ENCODE data around the gene SYT14. TPM values are rescaled to one million over a fixed set of nuclear protein-coding genes. Genes with fewer than 3 reads are reported as not detected.

SYT14 gene
- total RNA-seq, 1 experiment from 2014 or later = 12.0 TPM

DNA sequence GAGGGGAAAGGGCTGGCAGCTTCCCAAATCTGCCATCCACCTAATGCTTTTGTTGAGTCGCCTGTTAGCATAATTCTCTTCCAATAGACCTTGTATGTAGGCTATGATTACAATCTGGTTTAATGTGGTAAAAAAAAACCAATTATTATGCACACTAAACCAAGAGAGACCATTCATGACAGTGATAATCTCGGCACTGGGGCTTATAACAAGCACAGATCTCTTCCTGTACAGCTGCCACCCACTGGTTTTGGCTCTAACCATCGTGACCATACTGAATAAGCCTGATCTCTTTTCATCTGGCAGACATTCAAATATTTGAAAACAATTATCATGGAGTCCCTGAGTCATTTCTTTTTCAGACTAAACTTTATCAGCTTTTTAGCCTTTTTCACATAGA is 12.0 kb upstream of the SYT14 start:
- H3K4me1 Mint-ChIP-seq = peaks cover 17% of the 10 kb centered on the region
- no peak overlapping the region for H3K4me3 Mint-ChIP-seq
- DNase-seq (ENCODE audit: low spot score) = no peak
- H3K27me3 Mint-ChIP-seq (ENCODE audit: low read depth) = no peaks in the 10 kb centered on the region
- ChIA-PET POLR2A (no interaction called here), CTCF (interaction anchor here (0.5 to 1.6 kb wide), 3 partner anchors 26 to 1229 kb away, joined by 3 to 4 read pairs (median 4); no protein-coding TSS in a partner anchor)
- no peak overlapping the region for H3K27ac Mint-ChIP-seq
- peaks cover 3% of the 10 kb centered on the region for H3K9me3 Mint-ChIP-seq
- ATAC-seq = no peak
- 0 out of 2 replicates have a peak, but pooled peaks cover 3% of the 10 kb centered on the region for H3K36me3 Mint-ChIP-seq
- TF ChIP-seq, protein P1, sequence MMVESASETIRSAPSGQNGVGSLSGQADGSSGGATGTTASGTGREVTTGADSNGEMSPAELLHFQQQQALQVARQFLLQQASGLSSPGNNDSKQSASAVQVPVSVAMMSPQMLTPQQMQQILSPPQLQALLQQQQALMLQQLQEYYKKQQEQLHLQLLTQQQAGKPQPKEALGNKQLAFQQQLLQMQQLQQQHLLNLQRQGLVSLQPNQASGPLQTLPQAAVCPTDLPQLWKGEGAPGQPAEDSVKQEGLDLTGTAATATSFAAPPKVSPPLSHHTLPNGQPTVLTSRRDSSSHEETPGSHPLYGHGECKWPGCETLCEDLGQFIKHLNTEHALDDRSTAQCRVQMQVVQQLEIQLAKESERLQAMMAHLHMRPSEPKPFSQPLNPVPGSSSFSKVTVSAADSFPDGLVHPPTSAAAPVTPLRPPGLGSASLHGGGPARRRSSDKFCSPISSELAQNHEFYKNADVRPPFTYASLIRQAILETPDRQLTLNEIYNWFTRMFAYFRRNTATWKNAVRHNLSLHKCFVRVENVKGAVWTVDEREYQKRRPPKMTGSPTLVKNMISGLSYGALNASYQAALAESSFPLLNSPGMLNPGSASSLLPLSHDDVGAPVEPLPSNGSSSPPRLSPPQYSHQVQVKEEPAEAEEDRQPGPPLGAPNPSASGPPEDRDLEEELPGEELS (CRISPR knock-in tag; IDR thresholded peaks at IDR 0.05) = no peak
- no peak for TF ChIP-seq FOXJ3 (CRISPR knock-in tag; IDR thresholded peaks at IDR 0.05; ENCODE audit: borderline replicate concordance)
- TF ChIP-seq CREB1 (CRISPR knock-in tag; IDR thresholded peaks at IDR 0.05) = no peak
- TF ChIP-seq KAT7 (CRISPR knock-in tag; IDR thresholded peaks at IDR 0.05; ENCODE audit: borderline replicate concordance) = no peak
- TF ChIP-seq, protein P2, sequence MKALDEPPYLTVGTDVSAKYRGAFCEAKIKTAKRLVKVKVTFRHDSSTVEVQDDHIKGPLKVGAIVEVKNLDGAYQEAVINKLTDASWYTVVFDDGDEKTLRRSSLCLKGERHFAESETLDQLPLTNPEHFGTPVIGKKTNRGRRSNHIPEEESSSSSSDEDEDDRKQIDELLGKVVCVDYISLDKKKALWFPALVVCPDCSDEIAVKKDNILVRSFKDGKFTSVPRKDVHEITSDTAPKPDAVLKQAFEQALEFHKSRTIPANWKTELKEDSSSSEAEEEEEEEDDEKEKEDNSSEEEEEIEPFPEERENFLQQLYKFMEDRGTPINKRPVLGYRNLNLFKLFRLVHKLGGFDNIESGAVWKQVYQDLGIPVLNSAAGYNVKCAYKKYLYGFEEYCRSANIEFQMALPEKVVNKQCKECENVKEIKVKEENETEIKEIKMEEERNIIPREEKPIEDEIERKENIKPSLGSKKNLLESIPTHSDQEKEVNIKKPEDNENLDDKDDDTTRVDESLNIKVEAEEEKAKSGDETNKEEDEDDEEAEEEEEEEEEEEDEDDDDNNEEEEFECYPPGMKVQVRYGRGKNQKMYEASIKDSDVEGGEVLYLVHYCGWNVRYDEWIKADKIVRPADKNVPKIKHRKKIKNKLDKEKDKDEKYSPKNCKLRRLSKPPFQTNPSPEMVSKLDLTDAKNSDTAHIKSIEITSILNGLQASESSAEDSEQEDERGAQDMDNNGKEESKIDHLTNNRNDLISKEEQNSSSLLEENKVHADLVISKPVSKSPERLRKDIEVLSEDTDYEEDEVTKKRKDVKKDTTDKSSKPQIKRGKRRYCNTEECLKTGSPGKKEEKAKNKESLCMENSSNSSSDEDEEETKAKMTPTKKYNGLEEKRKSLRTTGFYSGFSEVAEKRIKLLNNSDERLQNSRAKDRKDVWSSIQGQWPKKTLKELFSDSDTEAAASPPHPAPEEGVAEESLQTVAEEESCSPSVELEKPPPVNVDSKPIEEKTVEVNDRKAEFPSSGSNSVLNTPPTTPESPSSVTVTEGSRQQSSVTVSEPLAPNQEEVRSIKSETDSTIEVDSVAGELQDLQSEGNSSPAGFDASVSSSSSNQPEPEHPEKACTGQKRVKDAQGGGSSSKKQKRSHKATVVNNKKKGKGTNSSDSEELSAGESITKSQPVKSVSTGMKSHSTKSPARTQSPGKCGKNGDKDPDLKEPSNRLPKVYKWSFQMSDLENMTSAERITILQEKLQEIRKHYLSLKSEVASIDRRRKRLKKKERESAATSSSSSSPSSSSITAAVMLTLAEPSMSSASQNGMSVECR (CRISPR knock-in tag; IDR thresholded peaks at IDR 0.05; ENCODE audit: borderline replicate concordance) = no peak
- TF ChIP-seq, protein P3, sequence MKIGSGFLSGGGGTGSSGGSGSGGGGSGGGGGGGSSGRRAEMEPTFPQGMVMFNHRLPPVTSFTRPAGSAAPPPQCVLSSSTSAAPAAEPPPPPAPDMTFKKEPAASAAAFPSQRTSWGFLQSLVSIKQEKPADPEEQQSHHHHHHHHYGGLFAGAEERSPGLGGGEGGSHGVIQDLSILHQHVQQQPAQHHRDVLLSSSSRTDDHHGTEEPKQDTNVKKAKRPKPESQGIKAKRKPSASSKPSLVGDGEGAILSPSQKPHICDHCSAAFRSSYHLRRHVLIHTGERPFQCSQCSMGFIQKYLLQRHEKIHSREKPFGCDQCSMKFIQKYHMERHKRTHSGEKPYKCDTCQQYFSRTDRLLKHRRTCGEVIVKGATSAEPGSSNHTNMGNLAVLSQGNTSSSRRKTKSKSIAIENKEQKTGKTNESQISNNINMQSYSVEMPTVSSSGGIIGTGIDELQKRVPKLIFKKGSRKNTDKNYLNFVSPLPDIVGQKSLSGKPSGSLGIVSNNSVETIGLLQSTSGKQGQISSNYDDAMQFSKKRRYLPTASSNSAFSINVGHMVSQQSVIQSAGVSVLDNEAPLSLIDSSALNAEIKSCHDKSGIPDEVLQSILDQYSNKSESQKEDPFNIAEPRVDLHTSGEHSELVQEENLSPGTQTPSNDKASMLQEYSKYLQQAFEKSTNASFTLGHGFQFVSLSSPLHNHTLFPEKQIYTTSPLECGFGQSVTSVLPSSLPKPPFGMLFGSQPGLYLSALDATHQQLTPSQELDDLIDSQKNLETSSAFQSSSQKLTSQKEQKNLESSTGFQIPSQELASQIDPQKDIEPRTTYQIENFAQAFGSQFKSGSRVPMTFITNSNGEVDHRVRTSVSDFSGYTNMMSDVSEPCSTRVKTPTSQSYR (CRISPR knock-in tag; IDR thresholded peaks at IDR 0.05) = no peak
- no peak for TF ChIP-seq ZBTB21 (CRISPR knock-in tag; IDR thresholded peaks at IDR 0.05; ENCODE audit: borderline replicate concordance)
- no peak for TF ChIP-seq GTF2I (CRISPR knock-in tag; conservative IDR thresholded peaks at IDR 0.05)
- TF ChIP-seq, protein P4, sequence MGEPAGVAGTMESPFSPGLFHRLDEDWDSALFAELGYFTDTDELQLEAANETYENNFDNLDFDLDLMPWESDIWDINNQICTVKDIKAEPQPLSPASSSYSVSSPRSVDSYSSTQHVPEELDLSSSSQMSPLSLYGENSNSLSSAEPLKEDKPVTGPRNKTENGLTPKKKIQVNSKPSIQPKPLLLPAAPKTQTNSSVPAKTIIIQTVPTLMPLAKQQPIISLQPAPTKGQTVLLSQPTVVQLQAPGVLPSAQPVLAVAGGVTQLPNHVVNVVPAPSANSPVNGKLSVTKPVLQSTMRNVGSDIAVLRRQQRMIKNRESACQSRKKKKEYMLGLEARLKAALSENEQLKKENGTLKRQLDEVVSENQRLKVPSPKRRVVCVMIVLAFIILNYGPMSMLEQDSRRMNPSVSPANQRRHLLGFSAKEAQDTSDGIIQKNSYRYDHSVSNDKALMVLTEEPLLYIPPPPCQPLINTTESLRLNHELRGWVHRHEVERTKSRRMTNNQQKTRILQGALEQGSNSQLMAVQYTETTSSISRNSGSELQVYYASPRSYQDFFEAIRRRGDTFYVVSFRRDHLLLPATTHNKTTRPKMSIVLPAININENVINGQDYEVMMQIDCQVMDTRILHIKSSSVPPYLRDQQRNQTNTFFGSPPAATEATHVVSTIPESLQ (CRISPR knock-in tag; IDR thresholded peaks at IDR 0.05) = no peak
- TF ChIP-seq, protein P5, sequence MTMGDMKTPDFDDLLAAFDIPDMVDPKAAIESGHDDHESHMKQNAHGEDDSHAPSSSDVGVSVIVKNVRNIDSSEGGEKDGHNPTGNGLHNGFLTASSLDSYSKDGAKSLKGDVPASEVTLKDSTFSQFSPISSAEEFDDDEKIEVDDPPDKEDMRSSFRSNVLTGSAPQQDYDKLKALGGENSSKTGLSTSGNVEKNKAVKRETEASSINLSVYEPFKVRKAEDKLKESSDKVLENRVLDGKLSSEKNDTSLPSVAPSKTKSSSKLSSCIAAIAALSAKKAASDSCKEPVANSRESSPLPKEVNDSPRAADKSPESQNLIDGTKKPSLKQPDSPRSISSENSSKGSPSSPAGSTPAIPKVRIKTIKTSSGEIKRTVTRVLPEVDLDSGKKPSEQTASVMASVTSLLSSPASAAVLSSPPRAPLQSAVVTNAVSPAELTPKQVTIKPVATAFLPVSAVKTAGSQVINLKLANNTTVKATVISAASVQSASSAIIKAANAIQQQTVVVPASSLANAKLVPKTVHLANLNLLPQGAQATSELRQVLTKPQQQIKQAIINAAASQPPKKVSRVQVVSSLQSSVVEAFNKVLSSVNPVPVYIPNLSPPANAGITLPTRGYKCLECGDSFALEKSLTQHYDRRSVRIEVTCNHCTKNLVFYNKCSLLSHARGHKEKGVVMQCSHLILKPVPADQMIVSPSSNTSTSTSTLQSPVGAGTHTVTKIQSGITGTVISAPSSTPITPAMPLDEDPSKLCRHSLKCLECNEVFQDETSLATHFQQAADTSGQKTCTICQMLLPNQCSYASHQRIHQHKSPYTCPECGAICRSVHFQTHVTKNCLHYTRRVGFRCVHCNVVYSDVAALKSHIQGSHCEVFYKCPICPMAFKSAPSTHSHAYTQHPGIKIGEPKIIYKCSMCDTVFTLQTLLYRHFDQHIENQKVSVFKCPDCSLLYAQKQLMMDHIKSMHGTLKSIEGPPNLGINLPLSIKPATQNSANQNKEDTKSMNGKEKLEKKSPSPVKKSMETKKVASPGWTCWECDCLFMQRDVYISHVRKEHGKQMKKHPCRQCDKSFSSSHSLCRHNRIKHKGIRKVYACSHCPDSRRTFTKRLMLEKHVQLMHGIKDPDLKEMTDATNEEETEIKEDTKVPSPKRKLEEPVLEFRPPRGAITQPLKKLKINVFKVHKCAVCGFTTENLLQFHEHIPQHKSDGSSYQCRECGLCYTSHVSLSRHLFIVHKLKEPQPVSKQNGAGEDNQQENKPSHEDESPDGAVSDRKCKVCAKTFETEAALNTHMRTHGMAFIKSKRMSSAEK (CRISPR knock-in tag; IDR thresholded peaks at IDR 0.05; ENCODE audit: borderline replicate concordance) = no peak
- no peak for TF ChIP-seq NR2C2 (CRISPR knock-in tag; IDR thresholded peaks at IDR 0.05)
- TF ChIP-seq, protein P6, sequence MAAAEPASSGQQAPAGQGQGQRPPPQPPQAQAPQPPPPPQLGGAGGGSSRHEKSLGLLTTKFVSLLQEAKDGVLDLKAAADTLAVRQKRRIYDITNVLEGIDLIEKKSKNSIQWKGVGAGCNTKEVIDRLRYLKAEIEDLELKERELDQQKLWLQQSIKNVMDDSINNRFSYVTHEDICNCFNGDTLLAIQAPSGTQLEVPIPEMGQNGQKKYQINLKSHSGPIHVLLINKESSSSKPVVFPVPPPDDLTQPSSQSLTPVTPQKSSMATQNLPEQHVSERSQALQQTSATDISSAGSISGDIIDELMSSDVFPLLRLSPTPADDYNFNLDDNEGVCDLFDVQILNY (CRISPR knock-in tag; IDR thresholded peaks at IDR 0.05) = no peak
- TF ChIP-seq ETV6 (CRISPR knock-in tag; IDR thresholded peaks at IDR 0.05) = no peak
- TF ChIP-seq HMGA2 (CRISPR knock-in tag; IDR thresholded peaks at IDR 0.05) = no peak
- TF ChIP-seq, protein P7, sequence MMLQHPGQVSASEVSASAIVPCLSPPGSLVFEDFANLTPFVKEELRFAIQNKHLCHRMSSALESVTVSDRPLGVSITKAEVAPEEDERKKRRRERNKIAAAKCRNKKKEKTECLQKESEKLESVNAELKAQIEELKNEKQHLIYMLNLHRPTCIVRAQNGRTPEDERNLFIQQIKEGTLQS (CRISPR knock-in tag; conservative IDR thresholded peaks at IDR 0.05) = no peak
- TF ChIP-seq, protein P8, sequence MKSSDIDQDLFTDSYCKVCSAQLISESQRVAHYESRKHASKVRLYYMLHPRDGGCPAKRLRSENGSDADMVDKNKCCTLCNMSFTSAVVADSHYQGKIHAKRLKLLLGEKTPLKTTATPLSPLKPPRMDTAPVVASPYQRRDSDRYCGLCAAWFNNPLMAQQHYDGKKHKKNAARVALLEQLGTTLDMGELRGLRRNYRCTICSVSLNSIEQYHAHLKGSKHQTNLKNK (CRISPR knock-in tag; IDR thresholded peaks at IDR 0.05) = no peak
- TF ChIP-seq NR3C1 (CRISPR knock-in tag; conservative IDR thresholded peaks at IDR 0.05; ENCODE audit: low read depth) = no peak
- TF ChIP-seq CREM (CRISPR knock-in tag; IDR thresholded peaks at IDR 0.05) = no peak
- TF ChIP-seq, protein P9, sequence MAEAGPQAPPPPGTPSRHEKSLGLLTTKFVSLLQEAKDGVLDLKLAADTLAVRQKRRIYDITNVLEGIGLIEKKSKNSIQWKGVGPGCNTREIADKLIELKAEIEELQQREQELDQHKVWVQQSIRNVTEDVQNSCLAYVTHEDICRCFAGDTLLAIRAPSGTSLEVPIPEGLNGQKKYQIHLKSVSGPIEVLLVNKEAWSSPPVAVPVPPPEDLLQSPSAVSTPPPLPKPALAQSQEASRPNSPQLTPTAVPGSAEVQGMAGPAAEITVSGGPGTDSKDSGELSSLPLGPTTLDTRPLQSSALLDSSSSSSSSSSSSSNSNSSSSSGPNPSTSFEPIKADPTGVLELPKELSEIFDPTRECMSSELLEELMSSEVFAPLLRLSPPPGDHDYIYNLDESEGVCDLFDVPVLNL (CRISPR knock-in tag; IDR thresholded peaks at IDR 0.05; ENCODE audit: borderline replicate concordance, low read depth) = no peak

Measured in WTC11 (cell line).